Measurements from ENCODE around the gene MCFD2. TPM values are rescaled to one million over a fixed set of nuclear protein-coding genes. Genes with fewer than 3 reads are reported as not detected.
A peak's percentile ranks its signal among the peaks of the same experiment; 100 is the strongest.

Gene MCFD2
- total and polyA plus RNA-seq, 10 donors = 10.3 to 112 (median 65.5) TPM

GRCh38 chr2:46866770-46867246 lies 48.8 kb downstream of the MCFD2 start:
- intact Hi-C loops (cut with DNase I; ENCODE audit: low total_unique reads) = no loop called here
- Histone ChIP-seq H3K27ac (peak overlapping the region in 6 of 8 donors; percentile 7 to 88 (median 74)), H3K9me3 (peaks cover 0 to 26% (median 23%) of the 10 kb centered on the region in 8 donors), H3K36me3 (no peaks in the 10 kb centered on the region), H3K4me3 (no peak overlapping the region), H3K4me1 (peaks cover 0 to 32% (median 19%) of the 10 kb centered on the region in 6 donors), H3K27me3 (replicated peaks in 1 of 7) (no peaks in the 10 kb centered on the region)
- DNase-seq = no peak
- TF ChIP-seq POLR2AphosphoS5 (IDR thresholded peaks at IDR 0.05) = peak in 1 of 3 donors; percentile 75
- no peak for TF ChIP-seq POLR2A (IDR thresholded peaks at IDR 0.05)
- WGBS, 5 donors = 26 to 41% (median 36%) methylated on average over 11 of the region's 11 CpGs

- Histone ChIP-seq H3K27ac (peak overlapping the region in 4 of 8 donors; percentile 74 to 88 (median 75)), H3K9me3 (peaks cover 0 to 26% (median 23%) of the 10 kb centered on the region in 8 donors), H3K4me1 (peaks cover 0 to 32% (median 19%) of the 10 kb centered on the region in 6 donors), H3K4me3 (no peak overlapping the region), H3K36me3 (no peaks in the 10 kb centered on the region), H3K27me3 (replicated peaks in 1 of 7) (no peaks in the 10 kb centered on the region)
- no peak for DNase-seq
- no peak for TF ChIP-seq POLR2AphosphoS5 (IDR thresholded peaks at IDR 0.05)
- no peak for TF ChIP-seq POLR2A (IDR thresholded peaks at IDR 0.05)
- TF ChIP-seq, protein P1, sequence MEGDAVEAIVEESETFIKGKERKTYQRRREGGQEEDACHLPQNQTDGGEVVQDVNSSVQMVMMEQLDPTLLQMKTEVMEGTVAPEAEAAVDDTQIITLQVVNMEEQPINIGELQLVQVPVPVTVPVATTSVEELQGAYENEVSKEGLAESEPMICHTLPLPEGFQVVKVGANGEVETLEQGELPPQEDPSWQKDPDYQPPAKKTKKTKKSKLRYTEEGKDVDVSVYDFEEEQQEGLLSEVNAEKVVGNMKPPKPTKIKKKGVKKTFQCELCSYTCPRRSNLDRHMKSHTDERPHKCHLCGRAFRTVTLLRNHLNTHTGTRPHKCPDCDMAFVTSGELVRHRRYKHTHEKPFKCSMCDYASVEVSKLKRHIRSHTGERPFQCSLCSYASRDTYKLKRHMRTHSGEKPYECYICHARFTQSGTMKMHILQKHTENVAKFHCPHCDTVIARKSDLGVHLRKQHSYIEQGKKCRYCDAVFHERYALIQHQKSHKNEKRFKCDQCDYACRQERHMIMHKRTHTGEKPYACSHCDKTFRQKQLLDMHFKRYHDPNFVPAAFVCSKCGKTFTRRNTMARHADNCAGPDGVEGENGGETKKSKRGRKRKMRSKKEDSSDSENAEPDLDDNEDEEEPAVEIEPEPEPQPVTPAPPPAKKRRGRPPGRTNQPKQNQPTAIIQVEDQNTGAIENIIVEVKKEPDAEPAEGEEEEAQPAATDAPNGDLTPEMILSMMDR (IDR thresholded peaks at IDR 0.05 in 8 of 11, conservative IDR thresholded peaks at IDR 0.05 in 3 of 11) = no peak
- intact Hi-C loops (cut with DNase I; ENCODE audit: low total_unique reads) = no loop called here
- WGBS, 5 donors = 70 to 91% (median 80%) methylated on average over 5 to 7 of the region's 7 CpGs
These were observed 50.2 kb downstream of the MCFD2 start for GRCh38 chr2:46865181-46865970.

DNA sequence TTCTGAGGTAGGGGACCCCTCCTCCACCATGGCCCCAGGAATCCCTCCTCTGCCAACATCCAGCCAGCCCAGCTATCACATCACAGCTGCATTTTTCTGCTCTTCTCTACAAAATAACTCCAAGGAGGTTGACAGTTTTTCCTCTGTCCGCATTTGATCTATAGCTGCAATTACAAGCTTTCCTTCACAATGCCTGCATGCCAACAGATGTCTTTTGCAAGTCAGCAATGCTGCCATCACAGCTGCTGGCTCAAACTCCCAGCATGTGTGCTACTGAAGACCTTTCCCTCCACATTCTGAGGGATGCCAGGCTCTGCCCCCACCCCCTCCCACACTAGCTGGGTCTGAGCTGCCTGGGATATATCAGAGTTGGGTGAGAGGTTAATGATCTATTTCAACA lies 51.7 kb downstream of the MCFD2 start:
- WGBS, 5 donors = 63 to 95% (median 78%) methylated on average over 1 of the region's 1 CpG

DNA sequence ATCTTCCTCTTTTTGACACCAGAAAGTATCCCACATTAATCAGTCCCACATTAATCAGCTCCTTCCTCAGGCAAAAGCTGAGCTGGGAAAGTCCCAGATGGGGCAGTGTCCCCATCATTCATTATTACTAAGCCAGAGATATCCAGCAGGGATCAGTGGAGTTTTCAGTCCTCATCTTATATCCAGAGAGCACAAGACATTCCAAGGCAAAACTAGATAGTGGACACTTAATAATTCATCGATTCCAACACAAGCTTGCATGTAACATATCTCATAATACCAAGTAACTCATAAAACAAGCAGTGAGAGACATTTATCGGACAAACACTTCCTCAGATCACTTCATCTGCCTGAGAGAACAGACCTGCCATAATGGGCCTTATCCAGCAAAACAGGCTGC lies 53.1 kb downstream of the MCFD2 start:
- Histone ChIP-seq H3K27ac (peak overlapping the region in 7 of 8 donors; percentile 29 to 88 (median 54)), H3K4me1 (peaks cover 0 to 21% (median 12%) of the 10 kb centered on the region in 6 donors), H3K36me3 (no peaks in the 10 kb centered on the region), H3K4me3 (no peak overlapping the region), H3K27me3 (replicated peaks in 1 of 7) (no peaks in the 10 kb centered on the region), H3K9me3 (peaks cover 0 to 26% (median 23%) of the 10 kb centered on the region in 8 donors)
- intact Hi-C loops (cut with DNase I; ENCODE audit: low total_unique reads) = no loop called here
- 73 to 86% (median 84%) methylated on average over 2 of the region's 2 CpGs for WGBS, 5 donors
- DNase-seq = no peak
- TF ChIP-seq, protein P1 (IDR thresholded peaks at IDR 0.05 in 8 of 11, conservative IDR thresholded peaks at IDR 0.05 in 3 of 11) = no peak
- TF ChIP-seq POLR2A (IDR thresholded peaks at IDR 0.05) (no peak), POLR2AphosphoS5 (IDR thresholded peaks at IDR 0.05) (no peak)

More for the DNA sequence above, 51.7 kb downstream of the MCFD2 start:
- intact Hi-C loops (cut with DNase I; ENCODE audit: low total_unique reads) = no loop called here
- no peak for TF ChIP-seq POLR2A (IDR thresholded peaks at IDR 0.05)
- no peak for TF ChIP-seq POLR2AphosphoS5 (IDR thresholded peaks at IDR 0.05)
- TF ChIP-seq, protein P1 (IDR thresholded peaks at IDR 0.05 in 8 of 11, conservative IDR thresholded peaks at IDR 0.05 in 3 of 11) = no peak
- Histone ChIP-seq H3K4me1 (peaks cover 0 to 32% (median 18%) of the 10 kb centered on the region in 6 donors), H3K27me3 (replicated peaks in 1 of 7) (no peaks in the 10 kb centered on the region), H3K9me3 (peaks cover 0 to 26% (median 23%) of the 10 kb centered on the region in 8 donors), H3K27ac (peak overlapping the region in 4 of 8 donors; percentile 39 to 88 (median 62)), H3K4me3 (no peak overlapping the region), H3K36me3 (no peaks in the 10 kb centered on the region)
- DNase-seq = no peak
